SK-N-SH treated with all-trans-retinoic acid at 6 μM for 48 hours (cell line): Measurements from ENCODE around the gene SLC25A30.
"Not testable (repeated sequence)": the region's sequence is repeated elsewhere in the genome, so short reads cannot be mapped to it uniquely, and the experiment has no call there.

Experiments used
- ATAC-seq: fragments of 200-7000 bp; cut with Tn5 transposase; 3 replicates; pipeline ENCODE4 v1.9.1; 2020; ENCODE audit warnings: mild to moderate bottlenecking, moderate library complexity
- ARNTL ChIP-seq: fragments of 450-650 bp; formaldehyde crosslinking; IDR thresholded peaks from 2 replicates; pipeline ENCODE4 v1.5.0; 2020; ENCODE audit warnings: low read depth, mild to moderate bottlenecking, moderate library complexity, borderline replicate concordance
- BACH2 ChIP-seq: fragments of 250-450 bp; sonication (Bioruptor Pico); IDR thresholded peaks from 2 replicates; pipeline ENCODE4 v1.9.0; 2021; ENCODE audit warnings: mild to moderate bottlenecking, borderline replicate concordance
- CREB5 ChIP-seq: fragments of 250-450 bp; sonication (Bioruptor Pico); IDR thresholded peaks from 2 replicates; pipeline ENCODE4 v1.5.1; 2020; ENCODE audit warnings: low read depth, mild to moderate bottlenecking, moderate library complexity
- CSDC2 ChIP-seq: fragments of 250-450 bp; sonication (Bioruptor Pico); IDR thresholded peaks from 2 replicates; pipeline ENCODE4 v1.5.0; 2020; ENCODE audit warnings: mild to moderate bottlenecking, moderate library complexity
- ESRRG ChIP-seq: fragments of 250-450 bp; sonication (Bioruptor Pico); IDR thresholded peaks from 2 replicates; pipeline ENCODE4 v1.6.1; 2021; ENCODE audit warnings: mild to moderate bottlenecking
- GLIS3 ChIP-seq: fragments of 250-450 bp; sonication (Bioruptor Pico); IDR thresholded peaks from 2 replicates; pipeline ENCODE4 v1.5.0; 2020; ENCODE audit warnings: mild to moderate bottlenecking, moderate library complexity
- ISL1 ChIP-seq: fragments of 250-450 bp; sonication (Bioruptor Pico); IDR thresholded peaks from 2 replicates; pipeline ENCODE4 v2.1.2; 2022; ENCODE audit warnings: mild to moderate bottlenecking, moderate library complexity
- PATZ1 ChIP-seq: fragments of 250-450 bp; sonication (Bioruptor Pico); IDR thresholded peaks from 2 replicates; pipeline ENCODE4 v1.8.0; 2020; ENCODE audit warnings: mild to moderate bottlenecking, moderate library complexity, borderline replicate concordance
- POU6F1 ChIP-seq: fragments of 250-450 bp; sonication (Bioruptor Pico); IDR thresholded peaks from 2 replicates; pipeline ENCODE4 v1.8.0; 2021; ENCODE audit warnings: low read depth, mild to moderate bottlenecking, moderate library complexity, borderline replicate concordance
- PPARA ChIP-seq: fragments of 250-450 bp; sonication (Bioruptor Pico); IDR thresholded peaks from 2 replicates; pipeline ENCODE4 v1.5.0; 2020; ENCODE audit warnings: mild to moderate bottlenecking, borderline replicate concordance
- RARB ChIP-seq: fragments of 250-450 bp; sonication (Bioruptor Pico); IDR thresholded peaks from 2 replicates; pipeline ENCODE4 v1.8.0; 2021; ENCODE audit warnings: mild to moderate bottlenecking, moderate library complexity
- SNAI2 ChIP-seq: fragments of 250-450 bp; sonication (Bioruptor Pico); IDR thresholded peaks from 2 replicates; pipeline ENCODE4 v1.5.0; 2020; ENCODE audit warnings: mild to moderate bottlenecking, moderate library complexity
- TCF4 ChIP-seq: fragments of 250-450 bp; sonication (Bioruptor Pico); IDR thresholded peaks from 2 replicates; pipeline ENCODE4 v1.8.0; 2021; ENCODE audit warnings: mild to moderate bottlenecking, moderate library complexity, borderline replicate concordance
- TOX ChIP-seq: fragments of 250-450 bp; sonication (Bioruptor Pico); IDR thresholded peaks from 2 replicates; pipeline ENCODE4 v1.8.0; 2021; ENCODE audit warnings: mild to moderate bottlenecking, moderate library complexity, borderline replicate concordance
- ZC3H10 ChIP-seq: fragments of 250-450 bp; sonication (Bioruptor Pico); IDR thresholded peaks from 2 replicates; pipeline ENCODE4 v1.5.1; 2021; ENCODE audit warnings: mild to moderate bottlenecking, moderate library complexity
- ZFP3 ChIP-seq: fragments of 250-450 bp; sonication (Bioruptor Pico); IDR thresholded peaks from 2 replicates; pipeline ENCODE4 v1.5.0; 2020; ENCODE audit warnings: mild to moderate bottlenecking, moderate library complexity
- ZFP30 ChIP-seq: fragments of 450-650 bp; formaldehyde crosslinking; IDR thresholded peaks from 2 replicates; pipeline ENCODE4 v1.5.0; 2022; ENCODE audit warnings: mild to moderate bottlenecking, moderate library complexity
- ZNF565 ChIP-seq: fragments of 450-650 bp; formaldehyde crosslinking; conservative IDR thresholded peaks from 2 replicates; pipeline ENCODE4 v1.5.0; 2020; ENCODE audit warnings: low read depth, mild to moderate bottlenecking, moderate library complexity
- ZNF8 ChIP-seq: fragments of 450-650 bp; formaldehyde crosslinking; IDR thresholded peaks from 2 replicates; pipeline ENCODE4 v1.5.0; 2020; ENCODE audit warnings: mild to moderate bottlenecking, moderate library complexity

SLC25A30 gene

GRCh38 chr13:45419945-45420344 is 1.8 kb upstream of the SLC25A30 start:
- TF ChIP-seq ZFP3 (no peak), CREB5 (no peak), ZNF8 (CRISPR knock-in tag) (no peak), TCF4 (CRISPR knock-in tag) (no peak), ISL1 (CRISPR knock-in tag) (no peak), POU6F1 (CRISPR knock-in tag) (no peak), CSDC2 (CRISPR knock-in tag) (no peak), PATZ1 (no peak), ARNTL (CRISPR knock-in tag) (no peak), BACH2 (no peak)
- ATAC-seq, result no peak

GRCh38 chr13:45419389-45419788 is 1.2 kb upstream of the SLC25A30 start:
- not testable (repeated sequence) for ATAC-seq

- TF ChIP-seq ZC3H10 (CRISPR knock-in tag) (no peak), CSDC2 (CRISPR knock-in tag) (no peak)
- TF ChIP-seq, all 23 proteins: peak for 0
- no peak for ATAC-seq
These were observed 1.6 kb downstream of the SLC25A30 start for GRCh38 chr13:45416516-45417128.

GRCh38 chr13:45415112-45415511 is 3.1 kb downstream of the SLC25A30 start:
- ATAC-seq, result no peak
- TF ChIP-seq ZNF565 (CRISPR knock-in tag) (no peak), ZNF8 (CRISPR knock-in tag) (no peak), ZC3H10 (CRISPR knock-in tag) (no peak), ZFP30 (CRISPR knock-in tag) (no peak), SNAI2 (CRISPR knock-in tag) (no peak), CREB5 (no peak), ARNTL (CRISPR knock-in tag) (no peak), BACH2 (no peak), POU6F1 (CRISPR knock-in tag) (no peak), CSDC2 (CRISPR knock-in tag) (no peak)

GRCh38 chr13:45413826-45414307 is 4.3 kb downstream of the SLC25A30 start:
- TF ChIP-seq BACH2 (no peak), ESRRG (CRISPR knock-in tag) (no peak), SNAI2 (CRISPR knock-in tag) (no peak), TOX (CRISPR knock-in tag) (no peak), CSDC2 (CRISPR knock-in tag) (no peak), ZNF565 (CRISPR knock-in tag) (no peak), RARB (CRISPR knock-in tag) (no peak), TCF4 (CRISPR knock-in tag) (no peak), GLIS3 (CRISPR knock-in tag) (no peak), PATZ1 (no peak), ARNTL (CRISPR knock-in tag) (no peak), ZFP30 (CRISPR knock-in tag) (no peak), ZFP3 (no peak), ZC3H10 (CRISPR knock-in tag) (no peak), PPARA (no peak)
- TF ChIP-seq, all 23 proteins: peak for 0
- ATAC-seq, result no peak
